Caco-2 (cell line): ENCODE results near the gene COA6. TPM values are rescaled to one million over a fixed set of nuclear protein-coding genes. Genes with fewer than 3 reads are reported as not detected.
"Not testable (repeated sequence)": the region's sequence is repeated elsewhere in the genome, so short reads cannot be mapped to it uniquely, and the experiment has no call there.

Source experiments
- BruUV-seq: library from RNA; stranded (reverse); fragments of 400-500 nt; replicated peaks from 2 replicates; lab custom pipeline; 2021; lab: Mats Ljungman, UMichigan
- CTCF ChIA-PET: fragments of 300-600 bp; sonication (Branson Sonifier 250); formaldehyde crosslinking; loops from one replicate; lab custom pipeline; 2022; ENCODE audit warnings: antibody characterized with exemption; lab: Charles Lee
- POLR2A ChIA-PET: fragments of 300-600 bp; sonication (Branson Sonifier 250); formaldehyde crosslinking; loops from one replicate; lab custom pipeline; 2022; ENCODE audit warnings: antibody characterized with exemption; lab: Charles Lee
- DNase-seq, 2 experiments: peaks; one replicate each; pipeline versions ENCODE4 v3.0.0 to v3.0.0-alpha.2; 2020 to 2022
- H3K27me3 ChIP-seq: replicated peaks from 2 replicates; pipeline ENCODE4 v1.6.0; 2011; ENCODE audit warnings: low read length; ENCODE audit not compliant: control insufficient read depth, insufficient read depth
- H3K36me3 ChIP-seq: 2 replicates; pipeline ENCODE4 v1.5.1; 2011; ENCODE audit warnings: low read length; ENCODE audit not compliant: control insufficient read depth, insufficient read depth
- H3K4me1 ChIP-seq: fragments of 250-450 bp; sonication (Bioruptor Pico); 2 replicates; pipeline ENCODE4 v1.5.1; 2020; ENCODE audit warnings: mild to moderate bottlenecking
- H3K4me3 ChIP-seq: 2 replicates; pipeline ENCODE4 v1.5.1; 2011; ENCODE audit warnings: low read depth, mild to moderate bottlenecking, control low read depth, low read length
- H3K9me3 ChIP-seq: fragments of 250-450 bp; sonication (Bioruptor Pico); 2 replicates; pipeline ENCODE4 v1.5.1; 2020; ENCODE audit warnings: mild to moderate bottlenecking, moderate library complexity
- H3K27ac Mint-ChIP-seq: one replicate; pipeline ENCODE4 v1.8.0; 2022; ENCODE audit warnings: mixed read lengths; ENCODE audit not compliant: unreplicated experiment
- H3K27me3 Mint-ChIP-seq: one replicate; pipeline ENCODE4 v1.8.0; 2022; ENCODE audit warnings: mixed read lengths; ENCODE audit not compliant: insufficient read depth, unreplicated experiment
- H3K36me3 Mint-ChIP-seq: one replicate; pipeline ENCODE4 v1.8.0; 2022; ENCODE audit warnings: mild to moderate bottlenecking, mixed read lengths; ENCODE audit not compliant: insufficient read depth, unreplicated experiment
- H3K4me1 Mint-ChIP-seq: one replicate; pipeline ENCODE4 v1.8.0; 2022; ENCODE audit warnings: low read depth, mixed read lengths; ENCODE audit not compliant: unreplicated experiment
- H3K4me3 Mint-ChIP-seq: one replicate; pipeline ENCODE4 v1.8.0; 2022; ENCODE audit warnings: mild to moderate bottlenecking, moderate library complexity, mixed read lengths; ENCODE audit not compliant: unreplicated experiment
- H3K9me3 Mint-ChIP-seq: one replicate; pipeline ENCODE4 v1.8.0; 2022; ENCODE audit warnings: mixed read lengths; ENCODE audit not compliant: unreplicated experiment
- intact Hi-C: fragments of 100-400 bp; cut with micrococcal nuclease; formaldehyde crosslinking; loops from one replicate; pipeline ENCODE4 v1.10.0; 2022; ENCODE audit not compliant: unreplicated experiment
- total RNA-seq: library from RNA; stranded (reverse); gene quantifications from 2 replicates; pipeline ENCODE4 v1.2.3, GENCODE V29; 2022
- TF ChIP-seq, protein P1 (sequence below), 2 experiments: fragments of 200-600 bp in 1 of 2; IDR thresholded peaks; 1 replicate in 1 of 2; 2 replicates in 1 of 2; pipeline versions ENCODE4 v1.5.1 to v1.8.0; 2011 to 2022; ENCODE audit warnings: antibody characterized with exemption in 1 of 2, control low read depth in 1 of 2, inconsistent platforms in 1 of 2, low read depth in 1 of 2, low read length in 1 of 2, mild to moderate bottlenecking in 1 of 2, moderate library complexity in 1 of 2; ENCODE audit not compliant: insufficient read depth in 1 of 2, severe bottlenecking in 1 of 2, unreplicated experiment in 1 of 2

Gene COA6
- total RNA-seq, 1 experiment from 2014 or later: 41.0 TPM

GRCh38 chr1:234397732-234398131, 24.5 kb downstream of the COA6 start:
- ChIA-PET POLR2A (interaction anchor here (0.6 kb wide), 3 partner anchors 25 to 724 kb away, joined by 3 to 4 read pairs (median 3); no protein-coding TSS in a partner anchor), CTCF (no interaction called here)
- no peaks in the 10 kb centered on the region for H3K27me3 Mint-ChIP-seq
- Histone ChIP-seq H3K4me3 (no peak overlapping the region), H3K4me1 (no peaks in the 10 kb centered on the region), H3K9me3 (no peaks in the 10 kb centered on the region), H3K36me3 (no peaks in the 10 kb centered on the region), H3K27me3 (no peaks in the 10 kb centered on the region)
- TF ChIP-seq, protein P1, sequence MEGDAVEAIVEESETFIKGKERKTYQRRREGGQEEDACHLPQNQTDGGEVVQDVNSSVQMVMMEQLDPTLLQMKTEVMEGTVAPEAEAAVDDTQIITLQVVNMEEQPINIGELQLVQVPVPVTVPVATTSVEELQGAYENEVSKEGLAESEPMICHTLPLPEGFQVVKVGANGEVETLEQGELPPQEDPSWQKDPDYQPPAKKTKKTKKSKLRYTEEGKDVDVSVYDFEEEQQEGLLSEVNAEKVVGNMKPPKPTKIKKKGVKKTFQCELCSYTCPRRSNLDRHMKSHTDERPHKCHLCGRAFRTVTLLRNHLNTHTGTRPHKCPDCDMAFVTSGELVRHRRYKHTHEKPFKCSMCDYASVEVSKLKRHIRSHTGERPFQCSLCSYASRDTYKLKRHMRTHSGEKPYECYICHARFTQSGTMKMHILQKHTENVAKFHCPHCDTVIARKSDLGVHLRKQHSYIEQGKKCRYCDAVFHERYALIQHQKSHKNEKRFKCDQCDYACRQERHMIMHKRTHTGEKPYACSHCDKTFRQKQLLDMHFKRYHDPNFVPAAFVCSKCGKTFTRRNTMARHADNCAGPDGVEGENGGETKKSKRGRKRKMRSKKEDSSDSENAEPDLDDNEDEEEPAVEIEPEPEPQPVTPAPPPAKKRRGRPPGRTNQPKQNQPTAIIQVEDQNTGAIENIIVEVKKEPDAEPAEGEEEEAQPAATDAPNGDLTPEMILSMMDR (IDR thresholded peaks at IDR 0.05; ENCODE audit: insufficient read depth in 1 of 2, low read depth in 1 of 2, low read length in 1 of 2, severe bottlenecking in 1 of 2, unreplicated experiment in 1 of 2): no peak
- H3K36me3 Mint-ChIP-seq: peaks cover 12% of the 10 kb centered on the region
- no TSS peak for BruUV-seq
- intact Hi-C loops: no loop called here
- no peaks in the 10 kb centered on the region for H3K4me1 Mint-ChIP-seq
- H3K9me3 Mint-ChIP-seq: no peaks in the 10 kb centered on the region
- H3K4me3 Mint-ChIP-seq: no peak overlapping the region
- no peak for DNase-seq
- H3K27ac Mint-ChIP-seq: no peak overlapping the region

GRCh38 chr1:234398849-234399381, 25.7 kb downstream of the COA6 start:
- no peaks in the 10 kb centered on the region for H3K27me3 ChIP-seq
- no TSS peak for BruUV-seq
- H3K9me3 ChIP-seq: no peaks in the 10 kb centered on the region
- H3K27me3 Mint-ChIP-seq: no peaks in the 10 kb centered on the region
- H3K36me3 ChIP-seq: no peaks in the 10 kb centered on the region
- no peaks in the 10 kb centered on the region for H3K4me1 ChIP-seq
- H3K9me3 Mint-ChIP-seq: no peaks in the 10 kb centered on the region
- peaks cover 10% of the 10 kb centered on the region for H3K36me3 Mint-ChIP-seq
- TF ChIP-seq, protein P1 (IDR thresholded peaks at IDR 0.05; ENCODE audit: insufficient read depth in 1 of 2, low read depth in 1 of 2, low read length in 1 of 2, severe bottlenecking in 1 of 2, unreplicated experiment in 1 of 2): no peak
- POLR2A ChIA-PET: no interaction called here
- no peak overlapping the region for H3K4me3 ChIP-seq
- no peak for DNase-seq
- CTCF ChIA-PET: no interaction called here
- H3K4me1 Mint-ChIP-seq: no peaks in the 10 kb centered on the region
- intact Hi-C loops: no loop called here
- no peak overlapping the region for H3K27ac Mint-ChIP-seq
- H3K4me3 Mint-ChIP-seq: no peak overlapping the region

GRCh38 chr1:234399515-234399914, 26.3 kb downstream of the COA6 start:
- H3K9me3 ChIP-seq, H3K4me3 Mint-ChIP-seq, H3K4me3 ChIP-seq, intact Hi-C loops, H3K9me3 Mint-ChIP-seq, BruUV-seq, H3K4me1 Mint-ChIP-seq, H3K27me3 ChIP-seq, DNase-seq, POLR2A ChIA-PET, H3K27me3 Mint-ChIP-seq, H3K27ac Mint-ChIP-seq, CTCF ChIA-PET, H3K36me3 ChIP-seq, H3K4me1 ChIP-seq: not testable (repeated sequence)
- H3K36me3 Mint-ChIP-seq: peaks cover 10% of the 10 kb centered on the region
